HCT116 (cell line): ENCODE measurements around the gene MAPKAPK5. TPM values are rescaled to one million over a fixed set of nuclear protein-coding genes. Genes with fewer than 3 reads are reported as not detected.

Source experiments
- ATAC-seq: fragments of 200-7000 bp; cut with Tn5 transposase; 2 replicates; pipeline ENCODE4 v1.9.1; 2020; ENCODE audit warnings: mild to moderate bottlenecking, moderate library complexity
- BruUV-seq: library from RNA; stranded (reverse); fragments of 400-500 nt; replicated peaks from 2 replicates; lab custom pipeline; 2021; lab: Mats Ljungman, UMichigan
- CTCF ChIA-PET: fragments of 300-600 bp; sonication (Branson Sonifier 250); formaldehyde crosslinking; loops from one replicate; lab custom pipeline; 2021; ENCODE audit warnings: antibody characterized with exemption; lab: Charles Lee
- POLR2A ChIA-PET: fragments of 300-600, 350-600 bp; sonication (Branson Sonifier 250); formaldehyde crosslinking; loops from one replicate; lab custom pipeline; 2021; ENCODE audit warnings: antibody characterized with exemption; lab: Charles Lee
- RAD21 ChIA-PET, 2 experiments: fragments of 300-600 bp; sonication (Branson Sonifier 250); formaldehyde crosslinking; loops; one replicate each; lab custom pipeline; 2023; ENCODE audit warnings: low total read pairs in 2 of 2; ENCODE audit not compliant: uncharacterized antibody in 2 of 2, unreplicated experiment in 2 of 2, low non-redundant PET in 1 of 2; lab: Charles Lee
- DNase-seq: peaks from one replicate; pipeline ENCODE4 v3.0.0-alpha.2; 2010; ENCODE audit warnings: low read depth, low spot score
- H2AFZ ChIP-seq: fragments of 200-600 bp; shearing (Covaris generic), sonication (generic); 2 replicates; pipeline ENCODE4 v1.6.1; 2017; ENCODE audit warnings: low read depth, mixed run types, mixed read lengths, antibody characterized with exemption, low read length; ENCODE audit not compliant: poor library complexity, severe bottlenecking
- H3K27ac ChIP-seq: 2 replicates; pipeline ENCODE4 v1.5.1; 2012; ENCODE audit warnings: low read depth, low read length
- H3K27me3 ChIP-seq: fragments of 200-600 bp; sonication (generic); 2 replicates; pipeline ENCODE4 v1.6.1; 2016; ENCODE audit warnings: mixed run types, low read length, mixed read lengths; ENCODE audit not compliant: insufficient read depth
- H3K36me3 ChIP-seq, 2 experiments: fragments of 200-500 bp in 1 of 2; fragments of 200-600 bp in 1 of 2; sonication (Bioruptor generic) in 1 of 2; sonication (generic) in 1 of 2; 2 replicates each; pipeline versions ENCODE4 v1.5.1 to v1.6.1; 2014 to 2016; ENCODE audit warnings: low read length in 2 of 2, inconsistent platforms in 1 of 2, mixed read lengths in 1 of 2, mixed run types in 1 of 2; ENCODE audit not compliant: insufficient read depth in 2 of 2, control insufficient read depth in 1 of 2
- H3K4me1 ChIP-seq, 2 experiments: fragments of 200-600 bp in 1 of 2; sonication (generic) in 1 of 2; 2 replicates each; pipeline versions ENCODE4 v1.5.1 to v1.6.1; 2012 to 2017; ENCODE audit warnings: low read length in 2 of 2, inconsistent platforms in 1 of 2, mild to moderate bottlenecking in 1 of 2, mixed read lengths in 1 of 2, mixed run types in 1 of 2, moderate library complexity in 1 of 2; ENCODE audit not compliant: insufficient read depth in 2 of 2, control insufficient read depth in 1 of 2
- H3K4me2 ChIP-seq: fragments of 200-600 bp; sonication (generic); 2 replicates; pipeline ENCODE4 v1.6.1; 2017; ENCODE audit warnings: mixed run types, low read length, mixed read lengths
- H3K4me3 ChIP-seq, 2 experiments: fragments of 200-600 bp in 1 of 2; sonication (generic) in 1 of 2; replicated peaks in 1 of 2; 2 replicates each; pipeline ENCODE4 v1.5.1; 2011 to 2016; ENCODE audit warnings: low read length in 2 of 2, control low read depth in 1 of 2, low read depth in 1 of 2, mild to moderate bottlenecking in 1 of 2, mixed read lengths in 1 of 2, mixed run types in 1 of 2
- H3K79me2 ChIP-seq: fragments of 200-600 bp; sonication (generic); 2 replicates; pipeline ENCODE4 v1.6.1; 2017; ENCODE audit warnings: mild to moderate bottlenecking, mixed run types, low read length, moderate library complexity, mixed read lengths; ENCODE audit not compliant: insufficient read depth
- H3K9ac ChIP-seq: fragments of 200-600 bp; sonication (generic); 2 replicates; pipeline ENCODE4 v1.6.1; 2016; ENCODE audit warnings: low read length, mixed read lengths
- H3K9me2 ChIP-seq: fragments of 200-600 bp; sonication (generic), shearing (Covaris generic); 2 replicates; pipeline ENCODE4 v1.6.1; 2017; ENCODE audit warnings: mixed run types, mild to moderate bottlenecking, moderate library complexity; ENCODE audit not compliant: insufficient read depth
- H3K9me3 ChIP-seq, 2 experiments: fragments of 200-500 bp in 1 of 2; fragments of 200-600 bp in 1 of 2; sonication (Bioruptor generic) in 1 of 2; sonication (generic) in 1 of 2; 2 replicates each; pipeline ENCODE4 v1.6.1; 2014 to 2017; ENCODE audit warnings: low read length in 2 of 2, mixed read lengths in 2 of 2, inconsistent platforms in 1 of 2, low read depth in 1 of 2, mild to moderate bottlenecking in 1 of 2, mixed run types in 1 of 2, moderate library complexity in 1 of 2; ENCODE audit not compliant: control insufficient read depth in 1 of 2, insufficient read depth in 1 of 2
- H4K20me1 ChIP-seq: fragments of 200-600 bp; sonication (generic), shearing (Covaris generic); 2 replicates; pipeline ENCODE4 v1.6.1; 2017; ENCODE audit warnings: mixed run types, mild to moderate bottlenecking, moderate library complexity; ENCODE audit not compliant: insufficient read depth
- CEBPB ChIP-seq: IDR thresholded peaks from 2 replicates; pipeline ENCODE4 v1.6.1; 2012; ENCODE audit warnings: low read depth
- CTCF ChIP-seq, 3 experiments: fragments of 200-600 bp in 1 of 3; sonication (generic) in 1 of 3; IDR thresholded peaks in 2 of 3; conservative IDR thresholded peaks in 1 of 3; 2 replicates each; pipeline ENCODE4 v1.5.1; 2012 to 2017; ENCODE audit warnings: low read depth in 2 of 3, low read length in 2 of 3, antibody characterized with exemption in 1 of 3, borderline replicate concordance in 1 of 3, control low read depth in 1 of 3, mild to moderate bottlenecking in 1 of 3, mixed read lengths in 1 of 3, mixed run types in 1 of 3, moderate library complexity in 1 of 3; ENCODE audit not compliant: insufficient read depth in 1 of 3
- EZH2 ChIP-seq: fragments of 200-600 bp; sonication (generic); IDR thresholded peaks from 2 replicates; pipeline ENCODE4 v1.6.1; 2017; ENCODE audit warnings: antibody characterized with exemption, mixed run types
- EZH2phosphoT487 ChIP-seq: fragments of 200-600 bp; IDR thresholded peaks from 2 replicates; pipeline ENCODE4 v1.6.1; 2018; ENCODE audit warnings: antibody characterized with exemption, borderline replicate concordance
- FOSL1 ChIP-seq: IDR thresholded peaks from 2 replicates; pipeline ENCODE4 v1.6.1; 2012; ENCODE audit warnings: low read depth
- JUND ChIP-seq: IDR thresholded peaks from 2 replicates; pipeline ENCODE4 v1.6.1; 2012
- POLR2A ChIP-seq: IDR thresholded peaks from 2 replicates; pipeline ENCODE4 v1.7.0; 2011; ENCODE audit warnings: borderline replicate concordance; ENCODE audit not compliant: insufficient read depth, insufficient read length; ENCODE audit errors: extremely low read depth
- REST ChIP-seq: IDR thresholded peaks from 2 replicates; pipeline ENCODE4 v1.6.1; 2012; ENCODE audit warnings: low read depth
- SIN3A ChIP-seq: IDR thresholded peaks from 2 replicates; pipeline ENCODE4 v1.6.1; 2012; ENCODE audit warnings: low read depth
- YY1 ChIP-seq: IDR thresholded peaks from 2 replicates; pipeline ENCODE4 v1.6.1; 2011; ENCODE audit warnings: low read length, low read depth, moderate library complexity, mild to moderate bottlenecking; ENCODE audit not compliant: insufficient replicate concordance; ENCODE audit errors: extremely low read depth
- intact Hi-C: fragments of 100-400 bp; cut with micrococcal nuclease; formaldehyde crosslinking; loops from 2 replicates; pipeline ENCODE4 v1.10.0; 2022
- total RNA-seq: library from RNA; stranded (reverse); gene quantifications from one replicate; pipeline ENCODE4 v1.2.1, GENCODE V29; 2021; ENCODE audit not compliant: unreplicated experiment
- TF ChIP-seq, protein P1 (sequence below): IDR thresholded peaks from 2 replicates; pipeline ENCODE4 v1.6.1; 2012

The MAPKAPK5 gene
- total RNA-seq, 1 experiment from 2014 or later = 57.9 TPM

GRCh38 chr12:111806304-111806703, 35.7 kb upstream of the MAPKAPK5 start:
- DNase-seq (no peak), ATAC-seq (no peak)
- TF ChIP-seq EZH2 (no peak), EZH2phosphoT487 (no peak), JUND (no peak), CEBPB (no peak), REST (no peak), YY1 (no peak), POLR2A (no peak)
- ChIA-PET CTCF (no interaction called here), POLR2A (no interaction called here), RAD21 (no interaction called here)
- Histone ChIP-seq H3K4me1 (no peaks in the 10 kb centered on the region), H3K36me3 (no peaks in the 10 kb centered on the region), H4K20me1 (no peaks in the 10 kb centered on the region), H3K4me2 (no peak overlapping the region), H3K9ac (no peak overlapping the region), H2AFZ (no peak overlapping the region), H3K27ac (no peak overlapping the region), H3K27me3 (no peaks in the 10 kb centered on the region), H3K9me2 (no peaks in the 10 kb centered on the region), H3K9me3 (no peaks in the 10 kb centered on the region), H3K4me3 (no peak overlapping the region), H3K79me2 (no peaks in the 10 kb centered on the region)
- BruUV-seq = no TSS peak
- intact Hi-C loops = no loop called here

- POLR2A ChIA-PET = no interaction called here
- no peak for ATAC-seq
- CTCF ChIA-PET = no interaction called here
- TF ChIP-seq EZH2 = no peak
- TF ChIP-seq JUND = no peak
- no peak for TF ChIP-seq EZH2phosphoT487
- no peak for TF ChIP-seq SIN3A
- TF ChIP-seq, protein P1, sequence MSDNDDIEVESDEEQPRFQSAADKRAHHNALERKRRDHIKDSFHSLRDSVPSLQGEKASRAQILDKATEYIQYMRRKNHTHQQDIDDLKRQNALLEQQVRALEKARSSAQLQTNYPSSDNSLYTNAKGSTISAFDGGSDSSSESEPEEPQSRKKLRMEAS = no peak
- TF ChIP-seq REST = no peak
- no peak for TF ChIP-seq CTCF (IDR thresholded peaks at IDR 0.05 in 2 of 3, conservative IDR thresholded peaks at IDR 0.05 in 1 of 3; ENCODE audit: borderline replicate concordance in 1 of 3, insufficient read depth in 1 of 3, low read depth in 2 of 3, low read length in 2 of 3)
- TF ChIP-seq FOSL1 = no peak
These were observed 34.8 kb upstream of the MAPKAPK5 start for GRCh38 chr12:111807232-111807631.

More at GRCh38 chr12:111807232-111807631, 34.8 kb upstream of the MAPKAPK5 start:
- Histone ChIP-seq H3K4me3 (no peak overlapping the region), H3K9ac (no peak overlapping the region), H4K20me1 (no peaks in the 10 kb centered on the region), H3K79me2 (no peaks in the 10 kb centered on the region), H3K27ac (no peak overlapping the region), H2AFZ (no peak overlapping the region), H3K9me3 (no peaks in the 10 kb centered on the region), H3K9me2 (no peaks in the 10 kb centered on the region), H3K36me3 (no peaks in the 10 kb centered on the region), H3K27me3 (no peaks in the 10 kb centered on the region), H3K4me1 (no peaks in the 10 kb centered on the region), H3K4me2 (no peak overlapping the region)
- RAD21 ChIA-PET = no interaction called here
- intact Hi-C loops = no loop called here
- no TSS peak for BruUV-seq
- DNase-seq = no peak
